GM12873 (cell line): ENCODE measurements around the gene KRTAP5-6.

ENCODE experiments used
- TF ChIP-seq, protein P1 (sequence below): IDR thresholded peaks from 2 replicates; pipeline ENCODE4 v1.5.1; 2012; ENCODE audit warnings: low read depth, mild to moderate bottlenecking, moderate library complexity, low read length, control low read depth; ENCODE audit not compliant: insufficient read depth; ENCODE audit errors: missing control alignments

Gene KRTAP5-6

DNA sequence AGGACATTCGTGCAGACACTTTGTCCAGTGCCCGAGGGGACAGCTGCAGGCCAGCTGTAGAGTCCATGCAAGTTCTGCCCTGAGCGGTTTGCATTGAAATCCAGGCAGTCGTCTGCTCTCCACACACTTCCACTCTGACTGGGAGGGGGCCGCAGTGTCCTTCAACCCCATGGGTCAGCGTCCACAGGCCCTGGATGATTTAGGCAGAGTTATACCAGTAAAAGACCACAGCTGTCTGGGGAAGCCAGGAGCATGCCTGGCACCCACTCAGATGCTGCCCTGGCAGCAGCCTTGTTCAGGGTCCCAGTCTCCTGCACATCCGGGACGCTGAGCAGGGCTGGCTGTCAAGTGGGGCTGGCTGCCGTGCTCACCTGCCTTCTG, 40.9 kb upstream of the KRTAP5-6 start:
- TF ChIP-seq, protein P1, sequence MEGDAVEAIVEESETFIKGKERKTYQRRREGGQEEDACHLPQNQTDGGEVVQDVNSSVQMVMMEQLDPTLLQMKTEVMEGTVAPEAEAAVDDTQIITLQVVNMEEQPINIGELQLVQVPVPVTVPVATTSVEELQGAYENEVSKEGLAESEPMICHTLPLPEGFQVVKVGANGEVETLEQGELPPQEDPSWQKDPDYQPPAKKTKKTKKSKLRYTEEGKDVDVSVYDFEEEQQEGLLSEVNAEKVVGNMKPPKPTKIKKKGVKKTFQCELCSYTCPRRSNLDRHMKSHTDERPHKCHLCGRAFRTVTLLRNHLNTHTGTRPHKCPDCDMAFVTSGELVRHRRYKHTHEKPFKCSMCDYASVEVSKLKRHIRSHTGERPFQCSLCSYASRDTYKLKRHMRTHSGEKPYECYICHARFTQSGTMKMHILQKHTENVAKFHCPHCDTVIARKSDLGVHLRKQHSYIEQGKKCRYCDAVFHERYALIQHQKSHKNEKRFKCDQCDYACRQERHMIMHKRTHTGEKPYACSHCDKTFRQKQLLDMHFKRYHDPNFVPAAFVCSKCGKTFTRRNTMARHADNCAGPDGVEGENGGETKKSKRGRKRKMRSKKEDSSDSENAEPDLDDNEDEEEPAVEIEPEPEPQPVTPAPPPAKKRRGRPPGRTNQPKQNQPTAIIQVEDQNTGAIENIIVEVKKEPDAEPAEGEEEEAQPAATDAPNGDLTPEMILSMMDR = no peak

DNA sequence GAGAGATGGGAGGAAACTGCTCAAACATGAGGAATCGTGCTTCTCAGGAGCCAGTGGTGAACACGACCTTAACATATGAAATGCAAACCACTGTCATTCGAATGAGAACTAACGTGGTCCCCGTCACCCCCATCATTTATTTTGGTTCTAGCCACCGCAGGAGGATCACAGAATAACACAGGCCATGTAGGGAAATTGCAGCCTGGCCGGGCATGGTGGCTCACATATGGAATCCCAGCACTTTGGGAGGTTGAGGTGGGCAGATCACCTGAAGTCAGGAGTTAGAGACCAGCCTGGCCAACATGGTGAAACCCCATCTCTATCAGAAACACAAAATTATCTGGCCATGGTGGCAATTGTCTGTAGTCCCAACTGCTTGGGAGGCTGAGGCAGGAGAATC, 40.3 kb upstream of the KRTAP5-6 start:
- TF ChIP-seq, protein P1 = no peak

DNA sequence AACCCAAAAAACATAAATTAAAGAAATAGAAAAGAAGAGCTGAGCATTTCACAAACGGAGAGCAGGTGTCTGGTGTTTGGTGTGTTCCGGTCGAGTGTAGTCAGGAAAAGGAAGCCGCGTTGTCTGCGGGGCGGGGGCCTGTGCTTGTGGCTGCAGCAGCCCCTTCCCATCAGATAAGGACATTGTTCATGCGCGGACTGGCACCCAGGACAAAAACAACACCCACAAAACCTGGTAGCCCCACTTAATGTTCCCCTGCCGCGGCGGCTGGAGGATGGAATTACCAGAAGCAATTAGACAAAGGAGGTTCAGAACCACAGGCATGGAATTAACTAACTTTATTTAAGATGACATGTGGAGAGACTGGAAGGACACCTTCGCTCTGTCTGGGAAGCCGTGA, 37.5 kb upstream of the KRTAP5-6 start:
- TF ChIP-seq, protein P1 = no peak

- TF ChIP-seq, protein P1 = no peak
Observed at GRCh38 chr11:1660111-1660867, 36.7 kb upstream of the KRTAP5-6 start.

- TF ChIP-seq, protein P1 = no peak
Observed at GRCh38 chr11:1665313-1665712, 31.7 kb upstream of the KRTAP5-6 start.

DNA sequence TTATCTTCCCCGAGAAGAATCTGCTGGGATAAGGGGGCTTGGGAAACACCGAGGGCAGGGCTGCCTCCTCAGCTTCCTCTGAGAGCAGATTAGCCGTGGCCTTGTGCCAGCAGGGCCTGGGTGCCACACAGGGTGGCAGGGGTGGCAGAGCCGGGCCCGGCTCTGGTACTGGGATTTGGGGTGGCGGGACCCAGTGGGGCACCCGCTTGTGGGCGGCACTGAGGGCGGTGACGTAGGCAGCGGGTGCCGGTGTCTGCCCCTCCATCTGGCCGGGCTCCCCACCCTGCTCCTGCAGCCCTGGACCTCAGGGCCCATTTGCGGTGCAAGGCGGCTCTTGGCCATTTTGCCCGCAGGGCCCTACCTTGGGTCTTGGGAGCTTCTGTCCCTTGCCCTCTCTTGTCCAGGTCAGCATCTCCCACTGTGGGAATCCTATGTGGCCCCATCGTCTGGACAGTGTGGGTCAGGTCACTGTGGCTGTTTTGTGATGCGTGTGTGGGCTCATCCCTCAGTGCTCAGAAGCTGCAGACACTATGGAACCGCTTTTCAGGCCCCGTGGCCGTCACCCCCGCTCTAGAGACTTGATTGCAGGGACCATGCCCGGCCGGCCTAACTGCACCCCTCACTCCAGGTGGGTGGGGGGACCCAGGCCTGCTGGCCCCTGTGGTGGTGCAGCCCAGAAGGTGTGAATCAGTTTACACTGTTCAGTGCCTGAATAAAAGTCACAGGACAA, 29.7 kb upstream of the KRTAP5-6 start:
- TF ChIP-seq, protein P1 = no peak

- TF ChIP-seq, protein P1 = no peak
Observed at GRCh38 chr11:1667906-1668305, 29.1 kb upstream of the KRTAP5-6 start.
